Erythroblast (primary cell): ENCODE results near the gene CD302.

Source experiments
- GATA1 ChIP-seq: IDR thresholded peaks from 2 replicates; pipeline ENCODE4 v1.6.1; 2011; ENCODE audit warnings: low read depth, mild to moderate bottlenecking, control low read depth, low read length, moderate library complexity
- POLR2A ChIP-seq: IDR thresholded peaks from 2 replicates; pipeline ENCODE4 v1.6.1; 2011; ENCODE audit warnings: mild to moderate bottlenecking, low read length

DNA sequence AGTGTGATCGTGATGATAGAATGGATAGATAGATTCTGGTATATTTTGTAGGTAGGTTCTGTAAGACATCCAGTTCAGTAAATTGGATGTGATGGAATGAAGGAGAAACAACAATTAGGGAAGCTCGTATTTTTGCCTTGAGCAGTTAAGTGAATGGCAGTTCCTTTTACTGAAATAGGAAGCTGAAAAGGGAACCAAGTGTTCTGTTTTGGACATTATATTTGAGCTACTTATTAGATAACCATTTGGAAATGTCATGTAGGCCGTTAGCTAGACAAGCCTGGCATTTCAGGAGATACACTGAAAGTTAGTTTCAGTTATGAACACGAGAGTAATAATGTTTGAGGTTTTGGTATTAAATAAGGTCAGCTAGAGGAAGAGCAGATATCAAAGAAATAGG, 44.2 kb downstream of the CD302 start:
- no peak for TF ChIP-seq POLR2A
- TF ChIP-seq GATA1 = no peak
